Liver (tissue), 9 donors: ENCODE data around the gene INSC. TPM values are rescaled to one million over a fixed set of nuclear protein-coding genes. Genes with fewer than 3 reads are reported as not detected.

Experiments used
- DNase-seq: peaks from one replicate; pipeline ENCODE4 v3.0.0-alpha.2; 2017; ENCODE audit warnings: low spot score
- H3K27ac ChIP-seq, 2 donors: one replicate each; pipeline ENCODE4 v1.7.0; 2013; ENCODE audit warnings: inconsistent platforms in 2 of 2, low read length in 2 of 2, control low read depth in 1 of 2, low read depth in 1 of 2, mild to moderate bottlenecking in 1 of 2
- H3K27me3 ChIP-seq, 4 donors: one replicate each; pipeline versions ENCODE4 v1.6.1 to v1.7.0; 2013; ENCODE audit warnings: low read length in 3 of 4, inconsistent platforms in 1 of 4, mild to moderate bottlenecking in 1 of 4, moderate library complexity in 1 of 4; ENCODE audit not compliant: control insufficient read depth in 4 of 4, insufficient read depth in 4 of 4
- H3K36me3 ChIP-seq, 4 donors: one replicate each; pipeline versions ENCODE4 v1.6.1 to v1.7.0; 2013; ENCODE audit warnings: low read length in 3 of 4, mild to moderate bottlenecking in 3 of 4, low read depth in 1 of 4, moderate library complexity in 1 of 4; ENCODE audit not compliant: control insufficient read depth in 4 of 4, insufficient read depth in 3 of 4
- H3K4me1 ChIP-seq, 4 donors: one replicate each; pipeline versions ENCODE4 v1.6.1 to v1.7.0; 2013; ENCODE audit warnings: low read length in 3 of 4, mild to moderate bottlenecking in 3 of 4, moderate library complexity in 1 of 4; ENCODE audit not compliant: control insufficient read depth in 4 of 4, insufficient read depth in 4 of 4
- H3K4me3 ChIP-seq, 3 donors: one replicate each; pipeline versions ENCODE4 v1.6.1 to v1.7.0; 2013; ENCODE audit warnings: low read length in 3 of 3, control low read depth in 1 of 3, low read depth in 1 of 3, mild to moderate bottlenecking in 1 of 3
- H3K9ac ChIP-seq, 2 donors: one replicate each; pipeline ENCODE4 v1.7.0; 2013; ENCODE audit warnings: low read length in 2 of 2, mild to moderate bottlenecking in 2 of 2, moderate library complexity in 2 of 2, control low read depth in 1 of 2, low read depth in 1 of 2
- H3K9me3 ChIP-seq, 4 donors: one replicate each; pipeline versions ENCODE4 v1.6.1 to v1.7.0; 2013; ENCODE audit warnings: low read length in 3 of 4; ENCODE audit not compliant: control insufficient read depth in 4 of 4
- EGR1 ChIP-seq, 2 donors: IDR thresholded peaks; 2 replicates each; pipeline ENCODE4 v1.6.1; 2016 to 2018; ENCODE audit warnings: antibody characterized with exemption in 2 of 2, low read depth in 2 of 2
- FOXA1 ChIP-seq: IDR thresholded peaks from 2 replicates; pipeline ENCODE4 v1.6.1; 2016; ENCODE audit warnings: antibody characterized with exemption
- FOXA2 ChIP-seq: IDR thresholded peaks from 2 replicates; pipeline ENCODE4 v1.6.1; 2016; ENCODE audit warnings: antibody characterized with exemption
- HNF4A ChIP-seq, 2 donors: conservative IDR thresholded peaks; 2 replicates each; pipeline ENCODE4 v1.6.1; 2016; ENCODE audit warnings: antibody characterized with exemption in 2 of 2, mild to moderate bottlenecking in 2 of 2
- HNF4G ChIP-seq: IDR thresholded peaks from 2 replicates; pipeline ENCODE4 v1.6.1; 2016; ENCODE audit warnings: antibody characterized with exemption
- JUND ChIP-seq, 2 donors: IDR thresholded peaks; 2 replicates each; pipeline ENCODE4 v1.6.1; 2016; ENCODE audit warnings: antibody characterized with exemption in 2 of 2
- MAX ChIP-seq: IDR thresholded peaks from 2 replicates; pipeline ENCODE4 v1.6.1; 2016; ENCODE audit warnings: antibody characterized with exemption
- NR2F2 ChIP-seq: IDR thresholded peaks from 2 replicates; pipeline ENCODE4 v1.6.1; 2016; ENCODE audit warnings: antibody characterized with exemption
- RAD21 ChIP-seq, 2 donors: IDR thresholded peaks; 2 replicates each; pipeline ENCODE4 v1.6.1; 2016; ENCODE audit warnings: antibody characterized with exemption in 2 of 2, mild to moderate bottlenecking in 2 of 2
- RXRA ChIP-seq, 2 donors: IDR thresholded peaks; 2 replicates each; pipeline ENCODE4 v1.6.1; 2017 to 2018; ENCODE audit warnings: antibody characterized with exemption in 2 of 2, mild to moderate bottlenecking in 1 of 2
- SP1 ChIP-seq: IDR thresholded peaks from 2 replicates; pipeline ENCODE4 v1.6.1; 2018; ENCODE audit warnings: antibody characterized with exemption, mild to moderate bottlenecking
- YY1 ChIP-seq: IDR thresholded peaks from 2 replicates; pipeline ENCODE4 v1.6.1; 2016; ENCODE audit warnings: antibody characterized with exemption, mild to moderate bottlenecking
- WGBS: extraction: QIAGEN DNeasy Blood & Tissue Kit; methylation state at CpG from one replicate; pipeline ENCODE4 v1.1.7; 2013; 5-methylcytosine and 5-hydroxymethylcytosine counted together
- polyA plus RNA-seq, 2 donors: library from polyadenylated mRNA; stranded (reverse) in 1 of 2; unstranded in 1 of 2; fragments of 200-250 nt in 1 of 2; fragments of >200 nt in 1 of 2; fragmentation: Nextera tagmentation in 1 of 2; extraction: Ambion mirVana in 1 of 2; gene quantifications; one replicate each; pipeline versions ENCODE4 v1.2.1 to v1.2.3, GENCODE V29; 2013 to 2015
- total RNA-seq, 2 donors: library from RNA; depleted of rRNA; stranded (reverse); fragments of >200 nt; gene quantifications; one replicate each; pipeline ENCODE4 v1.2.3, GENCODE V29; 2014
- TF ChIP-seq, protein P1 (sequence below): IDR thresholded peaks from 2 replicates; pipeline ENCODE4 v1.6.1; 2016; ENCODE audit warnings: antibody characterized with exemption
- TF ChIP-seq, protein P2 (sequence below): IDR thresholded peaks from 2 replicates; pipeline ENCODE4 v1.6.1; 2016; ENCODE audit warnings: antibody characterized with exemption, mild to moderate bottlenecking
- TF ChIP-seq, protein P3 (sequence below): fragments of 150-350 bp; IDR thresholded peaks from 2 replicates; pipeline ENCODE4 v1.5.1; 2017; ENCODE audit warnings: improper control_type of control experiment, low read depth, low read length; ENCODE audit not compliant: missing input control
- donor health status: healthy.
- donor health status: healthy.
- donor health status: healthy.
- donor health status: healthy.
- donor health status: healthy.

Gene INSC
- total and polyA plus RNA-seq, 4 donors: 0.02 to 0.25 (median 0.12) TPM

- Histone ChIP-seq H3K27me3 (no peaks in the 10 kb centered on the region), H3K9me3 (no peaks in the 10 kb centered on the region), H3K4me3 (no peak overlapping the region), H3K27ac (no peak overlapping the region), H3K9ac (no peak overlapping the region), H3K36me3 (no peaks in the 10 kb centered on the region), H3K4me1 (peaks cover 7 to 18% (median 10%) of the 10 kb centered on the region in 4 donors)
- DNase-seq: no peak
- 69% methylated on average over 3 of the region's 3 CpGs for WGBS
- no peak for TF ChIP-seq MAX
- TF ChIP-seq, protein P1, sequence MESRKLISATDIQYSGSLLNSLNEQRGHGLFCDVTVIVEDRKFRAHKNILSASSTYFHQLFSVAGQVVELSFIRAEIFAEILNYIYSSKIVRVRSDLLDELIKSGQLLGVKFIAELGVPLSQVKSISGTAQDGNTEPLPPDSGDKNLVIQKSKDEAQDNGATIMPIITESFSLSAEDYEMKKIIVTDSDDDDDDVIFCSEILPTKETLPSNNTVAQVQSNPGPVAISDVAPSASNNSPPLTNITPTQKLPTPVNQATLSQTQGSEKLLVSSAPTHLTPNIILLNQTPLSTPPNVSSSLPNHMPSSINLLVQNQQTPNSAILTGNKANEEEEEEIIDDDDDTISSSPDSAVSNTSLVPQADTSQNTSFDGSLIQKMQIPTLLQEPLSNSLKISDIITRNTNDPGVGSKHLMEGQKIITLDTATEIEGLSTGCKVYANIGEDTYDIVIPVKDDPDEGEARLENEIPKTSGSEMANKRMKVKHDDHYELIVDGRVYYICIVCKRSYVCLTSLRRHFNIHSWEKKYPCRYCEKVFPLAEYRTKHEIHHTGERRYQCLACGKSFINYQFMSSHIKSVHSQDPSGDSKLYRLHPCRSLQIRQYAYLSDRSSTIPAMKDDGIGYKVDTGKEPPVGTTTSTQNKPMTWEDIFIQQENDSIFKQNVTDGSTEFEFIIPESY: no peak
- TF ChIP-seq, protein P2, sequence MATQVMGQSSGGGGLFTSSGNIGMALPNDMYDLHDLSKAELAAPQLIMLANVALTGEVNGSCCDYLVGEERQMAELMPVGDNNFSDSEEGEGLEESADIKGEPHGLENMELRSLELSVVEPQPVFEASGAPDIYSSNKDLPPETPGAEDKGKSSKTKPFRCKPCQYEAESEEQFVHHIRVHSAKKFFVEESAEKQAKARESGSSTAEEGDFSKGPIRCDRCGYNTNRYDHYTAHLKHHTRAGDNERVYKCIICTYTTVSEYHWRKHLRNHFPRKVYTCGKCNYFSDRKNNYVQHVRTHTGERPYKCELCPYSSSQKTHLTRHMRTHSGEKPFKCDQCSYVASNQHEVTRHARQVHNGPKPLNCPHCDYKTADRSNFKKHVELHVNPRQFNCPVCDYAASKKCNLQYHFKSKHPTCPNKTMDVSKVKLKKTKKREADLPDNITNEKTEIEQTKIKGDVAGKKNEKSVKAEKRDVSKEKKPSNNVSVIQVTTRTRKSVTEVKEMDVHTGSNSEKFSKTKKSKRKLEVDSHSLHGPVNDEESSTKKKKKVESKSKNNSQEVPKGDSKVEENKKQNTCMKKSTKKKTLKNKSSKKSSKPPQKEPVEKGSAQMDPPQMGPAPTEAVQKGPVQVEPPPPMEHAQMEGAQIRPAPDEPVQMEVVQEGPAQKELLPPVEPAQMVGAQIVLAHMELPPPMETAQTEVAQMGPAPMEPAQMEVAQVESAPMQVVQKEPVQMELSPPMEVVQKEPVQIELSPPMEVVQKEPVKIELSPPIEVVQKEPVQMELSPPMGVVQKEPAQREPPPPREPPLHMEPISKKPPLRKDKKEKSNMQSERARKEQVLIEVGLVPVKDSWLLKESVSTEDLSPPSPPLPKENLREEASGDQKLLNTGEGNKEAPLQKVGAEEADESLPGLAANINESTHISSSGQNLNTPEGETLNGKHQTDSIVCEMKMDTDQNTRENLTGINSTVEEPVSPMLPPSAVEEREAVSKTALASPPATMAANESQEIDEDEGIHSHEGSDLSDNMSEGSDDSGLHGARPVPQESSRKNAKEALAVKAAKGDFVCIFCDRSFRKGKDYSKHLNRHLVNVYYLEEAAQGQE: no peak
- no peak for TF ChIP-seq HNF4A (conservative IDR thresholded peaks at IDR 0.05)
- TF ChIP-seq NR2F2: no peak
- TF ChIP-seq SP1: no peak
- no peak for TF ChIP-seq FOXA2
- TF ChIP-seq RXRA (IDR thresholded peaks at IDR 0.05): no peak
- no peak for TF ChIP-seq JUND (IDR thresholded peaks at IDR 0.05)
- TF ChIP-seq HNF4G: no peak
- no peak for TF ChIP-seq FOXA1
- no peak for TF ChIP-seq RAD21 (IDR thresholded peaks at IDR 0.05)
- TF ChIP-seq EGR1 (IDR thresholded peaks at IDR 0.05; ENCODE audit: low read depth in 2 of 2): no peak
Measured at GRCh38 chr11:15146271-15147003, 31.7 kb downstream of the INSC start.

DNA sequence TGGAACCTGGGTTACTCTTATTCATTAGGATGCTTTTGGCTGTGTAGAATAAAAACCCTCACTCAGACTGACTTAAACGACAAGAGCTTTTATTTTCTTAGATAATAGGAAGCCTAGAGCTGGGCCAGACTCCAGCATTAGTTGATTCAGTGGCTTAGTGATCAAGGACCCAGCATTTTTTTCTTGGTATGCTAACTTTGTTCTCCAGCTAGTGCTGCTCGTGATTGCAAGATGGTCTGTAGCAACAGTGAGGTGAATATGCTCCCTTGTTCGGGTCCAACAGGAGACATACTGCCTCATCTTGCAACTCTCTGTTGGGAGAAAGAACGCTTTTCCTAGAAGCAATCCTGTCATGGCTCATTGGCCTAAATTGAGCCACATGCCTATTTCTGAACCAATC is 33.4 kb downstream of the INSC start:
- Histone ChIP-seq H3K36me3 (no peaks in the 10 kb centered on the region), H3K27ac (no peak overlapping the region), H3K9ac (no peak overlapping the region), H3K4me1 (peaks cover 7 to 18% (median 10%) of the 10 kb centered on the region in 4 donors), H3K9me3 (no peaks in the 10 kb centered on the region), H3K27me3 (no peaks in the 10 kb centered on the region), H3K4me3 (no peak overlapping the region)
- 89% methylated on average over 4 of the region's 4 CpGs for WGBS
- TF ChIP-seq NR2F2 (no peak), YY1 (no peak), SP1 (no peak), JUND (IDR thresholded peaks at IDR 0.05) (no peak), FOXA2 (no peak), RXRA (IDR thresholded peaks at IDR 0.05) (no peak), HNF4A (conservative IDR thresholded peaks at IDR 0.05) (no peak), FOXA1 (no peak)
- TF ChIP-seq, protein P3, sequence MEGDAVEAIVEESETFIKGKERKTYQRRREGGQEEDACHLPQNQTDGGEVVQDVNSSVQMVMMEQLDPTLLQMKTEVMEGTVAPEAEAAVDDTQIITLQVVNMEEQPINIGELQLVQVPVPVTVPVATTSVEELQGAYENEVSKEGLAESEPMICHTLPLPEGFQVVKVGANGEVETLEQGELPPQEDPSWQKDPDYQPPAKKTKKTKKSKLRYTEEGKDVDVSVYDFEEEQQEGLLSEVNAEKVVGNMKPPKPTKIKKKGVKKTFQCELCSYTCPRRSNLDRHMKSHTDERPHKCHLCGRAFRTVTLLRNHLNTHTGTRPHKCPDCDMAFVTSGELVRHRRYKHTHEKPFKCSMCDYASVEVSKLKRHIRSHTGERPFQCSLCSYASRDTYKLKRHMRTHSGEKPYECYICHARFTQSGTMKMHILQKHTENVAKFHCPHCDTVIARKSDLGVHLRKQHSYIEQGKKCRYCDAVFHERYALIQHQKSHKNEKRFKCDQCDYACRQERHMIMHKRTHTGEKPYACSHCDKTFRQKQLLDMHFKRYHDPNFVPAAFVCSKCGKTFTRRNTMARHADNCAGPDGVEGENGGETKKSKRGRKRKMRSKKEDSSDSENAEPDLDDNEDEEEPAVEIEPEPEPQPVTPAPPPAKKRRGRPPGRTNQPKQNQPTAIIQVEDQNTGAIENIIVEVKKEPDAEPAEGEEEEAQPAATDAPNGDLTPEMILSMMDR: no peak
- TF ChIP-seq, protein P2: no peak
- no peak for DNase-seq
